T-cell (primary cell): Measurements from ENCODE around the gene IL10RB. TPM values are rescaled to one million over a fixed set of nuclear protein-coding genes. Genes with fewer than 3 reads are reported as not detected.
"Not testable (repeated sequence)": the region's sequence is repeated elsewhere in the genome, so short reads cannot be mapped to it uniquely, and the experiment has no call there.

Source experiments
- ATAC-seq, 4 experiments: fragments of 200-7000 bp in 3 of 4; fragments of 150-1000 bp in 1 of 4; cut with Tn5 transposase; replicated peaks in 1 of 4; 1 replicate in 3 of 4; 2 replicates in 1 of 4; pipeline ENCODE4 v1.10.0; 2021; ENCODE audit warnings: moderate library complexity in 3 of 4, mild to moderate bottlenecking in 2 of 4, moderate number of reproducible peaks in 1 of 4
- CTCF ChIA-PET, 2 donors: fragments of 300-600 bp; sonication (Branson Sonifier 250); formaldehyde crosslinking; loops; one replicate each; lab custom pipeline; 2022; ENCODE audit warnings: antibody characterized with exemption in 2 of 2; lab: Charles Lee
- POLR2A ChIA-PET, 2 donors: fragments of 300-600 bp; sonication (Branson Sonifier 250); formaldehyde crosslinking; loops; one replicate each; lab custom pipeline; 2022; ENCODE audit warnings: antibody characterized with exemption in 2 of 2; lab: Charles Lee
- DNase-seq, 35 experiments: peaks; one replicate each; pipeline versions ENCODE4 v3.0.0 to v3.0.0-alpha.2; 2013 to 2023
- H3K27ac ChIP-seq: one replicate; pipeline ENCODE4 v1.5.1; 2013; ENCODE audit warnings: low read length
- H3K27me3 ChIP-seq, 2 experiments: replicated peaks in 1 of 2; 1 replicate in 1 of 2; 2 replicates in 1 of 2; pipeline versions ENCODE4 v1.6.1 to v1.7.0; 2013; ENCODE audit warnings: low read length in 1 of 2, mixed read lengths in 1 of 2; ENCODE audit not compliant: control insufficient read depth in 2 of 2, insufficient read depth in 2 of 2; ENCODE audit errors: extremely low read depth in 1 of 2
- H3K36me3 ChIP-seq, 2 donors: 1 replicate in 1 of 2; 2 replicates in 1 of 2; pipeline versions ENCODE4 v1.6.1 to v1.7.0; 2013; ENCODE audit warnings: low read length in 1 of 2; ENCODE audit not compliant: control insufficient read depth in 2 of 2, insufficient read depth in 1 of 2; ENCODE audit errors: extremely low read depth in 1 of 2
- H3K4me1 ChIP-seq, 2 experiments: 1 replicate in 1 of 2; 2 replicates in 1 of 2; pipeline versions ENCODE4 v1.6.1 to v1.7.0; 2013; ENCODE audit warnings: low read length in 2 of 2, mixed read lengths in 1 of 2; ENCODE audit not compliant: insufficient read depth in 2 of 2, control insufficient read depth in 1 of 2; ENCODE audit errors: extremely low read depth in 1 of 2
- H3K4me3 ChIP-seq, 2 donors: 1 replicate in 1 of 2; 2 replicates in 1 of 2; pipeline versions ENCODE4 v1.5.1 to v1.7.0; 2013; ENCODE audit warnings: mild to moderate bottlenecking in 2 of 2, low read length in 1 of 2, moderate library complexity in 1 of 2; ENCODE audit not compliant: control insufficient read depth in 1 of 2; ENCODE audit errors: extremely low read depth in 1 of 2
- H3K9me3 ChIP-seq: 2 replicates; pipeline ENCODE4 v1.7.0; 2013
- H3K27ac Mint-ChIP-seq, 2 donors: one replicate each; pipeline ENCODE4 v1.8.0; 2020 to 2021; ENCODE audit warnings: mild to moderate bottlenecking in 2 of 2, mixed read lengths in 2 of 2
- H3K27me3 Mint-ChIP-seq, 2 donors: one replicate each; pipeline ENCODE4 v1.8.0; 2021 to 2022; ENCODE audit warnings: mixed read lengths in 2 of 2
- H3K36me3 Mint-ChIP-seq: one replicate; pipeline ENCODE4 v1.8.0; 2021; ENCODE audit warnings: mixed read lengths
- H3K4me1 Mint-ChIP-seq, 3 donors: one replicate each; pipeline ENCODE4 v1.8.0; 2020 to 2022; ENCODE audit warnings: mixed read lengths in 3 of 3, mild to moderate bottlenecking in 1 of 3
- H3K4me3 Mint-ChIP-seq, 3 donors: one replicate each; pipeline ENCODE4 v1.8.0; 2020 to 2022; ENCODE audit warnings: mild to moderate bottlenecking in 3 of 3, mixed read lengths in 3 of 3, moderate library complexity in 3 of 3
- H3K9me3 Mint-ChIP-seq, 3 donors: one replicate each; pipeline ENCODE4 v1.8.0; 2020 to 2022; ENCODE audit warnings: mixed read lengths in 3 of 3
- WGBS: methylation state at CpG from one replicate; pipeline ENCODE4 v1.1.5; 2013; ENCODE audit warnings: missing lambda C conversion rate; ENCODE audit not compliant: insufficient coverage; 5-methylcytosine and 5-hydroxymethylcytosine counted together
- total RNA-seq, 35 experiments: library from RNA in 6 of 35; stranded (reverse) in 6 of 35; fragments of 120-200 nt in 1 of 35; gene quantifications; one replicate each; pipeline versions ENCODE4 v1.2.1 to v1.2.4 and lab custom pipeline; 2013 to 2026

The IL10RB gene
- total RNA-seq, 5 donors from 2014 or later (not counting 1 experiment from before 2014, with no cell fraction given) = 19.5 to 29.6 (median 25.6) TPM

- no peaks in the 10 kb centered on the region for H3K36me3 ChIP-seq
- H3K27ac ChIP-seq = no peak overlapping the region
- ATAC-seq = no peak
- Mint-ChIP-seq H3K4me1 (no peaks in the 10 kb centered on the region), H3K4me3 (no peak overlapping the region), H3K27me3 (no peaks in the 10 kb centered on the region), H3K27ac (no peak overlapping the region), H3K9me3 (peaks cover 0 to 4% (median 0%) of the 10 kb centered on the region in 3 donors), H3K36me3 (no peaks in the 10 kb centered on the region)
- no peak overlapping the region for H3K4me3 ChIP-seq
- no peaks in the 10 kb centered on the region for H3K4me1 ChIP-seq
- ChIA-PET CTCF (no interaction called here), POLR2A (no interaction called here)
- H3K9me3 ChIP-seq = no peaks in the 10 kb centered on the region
- no peaks in the 10 kb centered on the region for H3K27me3 ChIP-seq
- no CpG with 5 or more reads among the region's 6 CpGs for WGBS
- DNase-seq = no peak
Observed at GRCh38 chr21:33317145-33317544, 51.0 kb downstream of the IL10RB start.

GRCh38 chr21:33317786-33318486 lies 51.8 kb downstream of the IL10RB start:
- Histone ChIP-seq H3K4me3 (no peak overlapping the region), H3K9me3 (no peaks in the 10 kb centered on the region), H3K27ac (no peak overlapping the region), H3K4me1 (no peaks in the 10 kb centered on the region), H3K27me3 (no peaks in the 10 kb centered on the region), H3K36me3 (no peaks in the 10 kb centered on the region)
- no peak overlapping the region for H3K27ac Mint-ChIP-seq
- no peak overlapping the region for H3K4me3 Mint-ChIP-seq
- ATAC-seq (no peak), DNase-seq (no peak)
- CTCF ChIA-PET = no interaction called here
- H3K36me3 Mint-ChIP-seq = no peaks in the 10 kb centered on the region
- POLR2A ChIA-PET = interaction anchor here in 1 of 2 donors (0.6 kb wide), 1 partner anchor 23 kb away, joined by 3 read pairs; no protein-coding TSS in a partner anchor
- no peaks in the 10 kb centered on the region for H3K27me3 Mint-ChIP-seq
- no peaks in the 10 kb centered on the region for H3K4me1 Mint-ChIP-seq
- peaks cover 0 to 4% (median 0%) of the 10 kb centered on the region in 3 donors for H3K9me3 Mint-ChIP-seq
- 100% methylated on average over 5 of the region's 14 CpGs for WGBS

GRCh38 chr21:33321005-33321404 lies 54.8 kb downstream of the IL10RB start:
- H3K9me3 Mint-ChIP-seq = not testable (repeated sequence)

GRCh38 chr21:33323610-33324009 lies 57.4 kb downstream of the IL10RB start:
- H3K9me3 ChIP-seq, H3K27ac ChIP-seq, ATAC-seq: not testable (repeated sequence)

More at GRCh38 chr21:33321005-33321404, 54.8 kb downstream of the IL10RB start:
- H3K36me3 Mint-ChIP-seq, H3K4me3 Mint-ChIP-seq, H3K4me3 ChIP-seq, H3K27ac Mint-ChIP-seq, H3K4me1 ChIP-seq, H3K27me3 ChIP-seq, H3K4me1 Mint-ChIP-seq, ATAC-seq, H3K9me3 ChIP-seq, H3K36me3 ChIP-seq, H3K27ac ChIP-seq, H3K27me3 Mint-ChIP-seq: not testable (repeated sequence)
- CTCF ChIA-PET = interaction anchor here in 1 of 2 donors (1.0 to 1.7 kb wide), 2 partner anchors 41 to 121 kb away, joined by 3 to 9 read pairs; no protein-coding TSS in a partner anchor
- POLR2A ChIA-PET = interaction anchor here in 1 of 2 donors (0.9 kb wide), 1 partner anchor 41 kb away, joined by 3 read pairs; no protein-coding TSS in a partner anchor
- DNase-seq = peak in 13 of 35 experiments; percentile 9 to 52 (median 31)
- WGBS = 93% methylated on average over 3 of the region's 17 CpGs

GRCh38 chr21:33324291-33325221 lies 58.4 kb downstream of the IL10RB start, which contains the start of gene IFNAR1:
Gene IFNAR1 (plus strand): TSS chr21:33324970. CDS start chr21:33325056, 86 bp downstream.
- ChIA-PET CTCF (interaction anchor here (0.6 to 2.1 kb wide), 11 partner anchors 37 to 281 kb away, joined by 3 to 61 read pairs (median 5); partner anchors contain the start of gene DONSON (in 1 of the 2)), POLR2A (interaction anchor here (0.6 to 2.1 kb wide), 11 partner anchors 11 to 487 kb away, joined by 3 to 42 read pairs (median 4); partner anchors contain the start of gene IL10RB (in 1 of the 2))
- Histone ChIP-seq H3K27ac (peak within 1 kb of the TSS; percentile 92), H3K4me1 (peaks cover 19 to 23% of the 10 kb centered on the region in 2 experiments), H3K27me3 (no peaks in the 10 kb centered on the region), H3K9me3 (no peaks in the 10 kb centered on the region), H3K36me3 (no peaks in the 10 kb centered on the region), H3K4me3 (peak within 1 kb of the TSS; percentile 67 to 97)
- Mint-ChIP-seq H3K27ac (no peak within 1 kb of the TSS), H3K36me3 (peaks cover 6% of the 10 kb centered on the region), H3K9me3 (no peaks in the 10 kb centered on the region), H3K4me1 (peaks cover 29 to 32% (median 30%) of the 10 kb centered on the region in 3 donors), H3K27me3 (no peaks in the 10 kb centered on the region), H3K4me3 (no peak within 1 kb of the TSS)
- DNase-seq (peak; percentile 94 to 100 (median 98)), ATAC-seq (peak; percentile 88 to 94 (median 91))
- WGBS = under 1% methylated on average over 86 of the region's 86 CpGs

More at GRCh38 chr21:33323610-33324009, 57.4 kb downstream of the IL10RB start:
- H3K27me3 Mint-ChIP-seq, H3K4me3 Mint-ChIP-seq, H3K4me3 ChIP-seq, H3K9me3 Mint-ChIP-seq, H3K27ac Mint-ChIP-seq, H3K36me3 ChIP-seq, H3K36me3 Mint-ChIP-seq, DNase-seq, H3K27me3 ChIP-seq, CTCF ChIA-PET, POLR2A ChIA-PET: not testable (repeated sequence)
- peaks cover 19 to 23% of the 10 kb centered on the region in 2 experiments for H3K4me1 ChIP-seq
- H3K4me1 Mint-ChIP-seq = peaks cover 23 to 24% (median 24%) of the 10 kb centered on the region in 3 donors
